Activated T-cell treated with anti-CD3 and anti-CD28 coated beads for 4 hours (primary cell): ENCODE measurements around the gene ATP6V1D.
"Not testable (repeated sequence)": the region's sequence is repeated elsewhere in the genome, so short reads cannot be mapped to it uniquely, and the experiment has no call there.

Source experiments
- DNase-seq: peaks from one replicate; pipeline ENCODE4 v3.0.0-alpha.2; 2020

ATP6V1D gene

GRCh38 chr14:67359775-67360469, at the start of gene ATP6V1D, which contains the start of gene EIF2S1:
ATP6V1D (minus strand) TSS chr14:67359804; CDS start chr14:67359698, 106 bp downstream.
EIF2S1 (plus strand) TSS chr14:67360328; CDS start chr14:67364768, 4,440 bp downstream.
- DNase-seq: peak; percentile 99

DNA sequence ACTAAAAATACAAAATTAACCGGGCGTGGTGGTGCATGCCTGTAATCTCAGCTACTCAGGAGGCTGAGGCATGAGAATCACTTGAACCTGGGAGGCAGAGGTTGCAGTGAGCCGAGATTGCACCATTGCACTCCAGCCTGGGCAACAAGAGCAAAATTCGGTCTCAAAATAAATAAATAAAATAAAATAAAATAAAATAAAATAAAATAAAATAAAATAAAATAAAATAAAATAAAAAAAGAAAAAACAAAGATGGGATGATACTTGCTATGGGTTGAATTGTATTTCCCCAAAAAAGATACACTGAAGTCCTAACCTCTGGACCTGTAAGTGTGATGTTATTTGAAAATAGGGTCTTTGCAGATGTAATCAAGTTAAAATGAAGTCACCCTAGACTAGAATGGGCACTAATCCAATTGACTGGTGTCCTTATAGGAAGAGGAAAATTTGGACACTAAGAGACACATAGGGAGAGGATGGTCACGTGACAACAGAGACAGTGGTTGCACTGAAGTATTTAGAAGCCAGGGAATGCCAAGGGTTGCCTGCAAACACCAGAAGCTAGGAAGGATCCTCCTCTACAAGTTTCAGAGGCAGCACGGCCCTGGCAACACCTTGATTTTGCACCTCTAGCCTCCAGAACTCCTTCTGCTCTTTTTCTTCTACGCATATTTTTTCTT, 48.7 kb upstream of the ATP6V1D start:
- DNase-seq: not testable (repeated sequence)

- DNase-seq: no peak
Observed at GRCh38 chr14:67405771-67406170, 46.2 kb upstream of the ATP6V1D start.

- no peak for DNase-seq
Observed at GRCh38 chr14:67400434-67400833, 40.8 kb upstream of the ATP6V1D start.

DNA sequence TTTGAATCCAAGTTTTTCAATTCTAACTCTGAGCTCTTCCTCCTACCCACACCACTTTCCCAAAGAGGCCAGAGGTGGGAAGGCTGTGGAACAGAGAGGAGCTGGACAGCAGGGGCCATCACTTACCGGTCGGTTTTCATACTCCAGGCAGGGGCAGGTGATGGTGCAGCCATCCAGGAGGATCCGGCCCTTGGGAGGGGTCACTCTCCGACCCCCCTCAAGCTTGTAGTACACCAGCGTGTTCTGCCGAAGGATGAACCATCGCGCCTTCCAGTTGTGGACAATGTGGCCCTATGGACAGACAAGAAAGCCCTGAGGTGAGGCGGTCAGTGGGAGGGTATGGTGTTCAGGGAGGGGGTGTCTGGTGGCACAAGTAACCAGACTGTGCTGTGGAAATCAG, 37.9 kb upstream of the ATP6V1D start:
- DNase-seq: no peak

GRCh38 chr14:67396381-67396970, 36.9 kb upstream of the ATP6V1D start:
- no peak for DNase-seq

- DNase-seq: no peak
Observed at GRCh38 chr14:67395876-67396189, 36.2 kb upstream of the ATP6V1D start.

DNA sequence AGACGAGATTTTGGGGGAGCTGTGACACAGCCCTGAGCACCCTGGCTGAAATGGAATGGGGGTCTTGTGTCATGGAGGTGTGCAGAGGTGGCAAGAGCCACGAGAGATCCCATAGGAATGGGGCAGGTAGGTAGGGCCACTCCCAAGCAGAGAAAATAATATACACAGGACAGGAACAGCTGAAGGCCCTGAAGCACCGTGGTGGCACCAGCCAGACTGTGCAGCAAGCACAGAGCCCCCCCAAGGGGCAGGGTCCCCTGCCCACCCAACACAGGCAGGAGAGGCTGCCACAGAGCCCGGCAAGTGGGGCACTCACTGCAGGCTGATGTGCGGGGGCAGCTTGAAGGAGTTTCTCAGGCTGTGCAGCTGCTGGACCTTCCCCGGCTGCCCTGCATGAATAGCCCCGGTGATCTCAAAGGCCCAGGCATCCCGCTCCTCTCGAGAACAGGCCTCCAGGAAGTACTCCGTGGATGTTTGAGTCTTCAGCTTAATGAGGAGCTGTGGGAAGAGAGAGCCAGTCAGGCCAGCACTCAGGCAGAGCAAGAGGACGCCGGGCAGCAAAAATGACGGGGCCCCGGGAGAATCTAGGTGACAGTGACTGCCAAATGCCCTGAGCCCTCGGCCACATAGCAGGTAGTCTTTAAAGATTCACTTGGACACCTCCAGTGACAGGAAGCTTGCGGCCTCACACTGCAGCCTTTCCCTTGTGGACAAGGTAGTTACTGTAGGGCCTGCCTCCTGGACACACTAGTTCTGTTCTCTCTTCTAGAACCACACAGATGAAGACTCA, 35.7 kb upstream of the ATP6V1D start:
- no peak for DNase-seq

DNA sequence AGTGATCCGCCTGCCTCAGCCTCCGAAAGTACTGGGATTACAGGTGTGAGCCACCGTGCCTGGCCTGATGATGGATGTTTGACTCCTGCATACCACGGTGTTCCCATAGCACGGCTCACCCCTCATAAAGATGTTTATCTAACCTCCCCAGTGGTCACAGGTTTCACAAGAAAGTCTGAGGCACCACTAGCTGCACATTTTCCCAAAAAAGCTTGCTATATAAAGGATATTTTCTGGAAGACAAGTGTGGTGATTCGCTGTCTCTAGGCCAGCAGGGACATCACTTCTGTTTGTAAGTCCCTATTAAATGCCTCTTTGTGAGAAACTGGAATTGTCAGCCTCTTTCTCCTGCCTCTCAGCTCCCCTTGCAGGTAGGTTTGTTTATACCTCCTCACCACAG, 34.1 kb upstream of the ATP6V1D start:
- no peak for DNase-seq

GRCh38 chr14:67392800-67393199, 33.2 kb upstream of the ATP6V1D start:
- DNase-seq: no peak

GRCh38 chr14:67392123-67392522, 32.5 kb upstream of the ATP6V1D start:
- DNase-seq: no peak

GRCh38 chr14:67391268-67391667, 31.7 kb upstream of the ATP6V1D start:
- no peak for DNase-seq

GRCh38 chr14:67389811-67390534, 30.4 kb upstream of the ATP6V1D start:
- no peak for DNase-seq

DNA sequence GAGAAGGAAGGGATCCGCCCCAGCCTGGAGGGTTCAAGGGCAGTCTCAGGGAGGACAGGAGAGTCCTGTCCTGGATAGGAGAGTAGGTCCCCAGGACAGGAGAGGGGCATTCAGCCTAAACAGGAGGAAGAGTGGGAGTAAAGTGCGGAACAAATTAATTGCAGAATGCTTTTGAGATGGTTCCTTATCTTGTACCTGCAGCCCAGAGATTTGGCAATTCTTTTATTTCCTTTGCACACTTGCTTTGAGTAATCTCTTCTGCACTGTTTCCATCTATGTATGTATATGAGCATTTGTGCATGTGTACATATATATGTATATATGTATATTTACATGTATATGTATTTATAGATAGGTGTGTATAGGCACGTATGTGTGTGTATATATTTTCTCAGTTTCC, 29.7 kb upstream of the ATP6V1D start:
- no peak for DNase-seq

GRCh38 chr14:67387195-67387594, 27.6 kb upstream of the ATP6V1D start:
- no peak for DNase-seq

DNA sequence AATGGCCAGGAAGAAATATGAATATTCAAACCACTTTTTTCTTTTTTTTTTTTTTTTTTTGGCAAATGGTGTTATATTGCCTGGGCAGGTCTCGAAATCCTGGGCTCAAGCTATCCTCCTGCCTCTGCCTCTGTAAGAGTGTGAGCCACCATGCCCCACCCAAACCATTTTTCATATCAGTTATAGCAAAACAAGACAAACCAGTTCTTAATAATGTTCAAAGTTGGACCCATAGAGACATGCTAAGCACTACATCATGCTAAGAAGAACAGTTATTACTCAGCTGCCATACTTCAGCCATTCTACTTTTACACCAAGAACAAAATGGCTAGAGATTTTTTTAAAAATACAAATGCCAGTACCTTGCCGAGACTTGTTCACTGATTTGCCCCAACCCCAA, 26.0 kb upstream of the ATP6V1D start:
- no peak for DNase-seq

GRCh38 chr14:67385120-67385519, 25.5 kb upstream of the ATP6V1D start:
- DNase-seq: no peak

DNA sequence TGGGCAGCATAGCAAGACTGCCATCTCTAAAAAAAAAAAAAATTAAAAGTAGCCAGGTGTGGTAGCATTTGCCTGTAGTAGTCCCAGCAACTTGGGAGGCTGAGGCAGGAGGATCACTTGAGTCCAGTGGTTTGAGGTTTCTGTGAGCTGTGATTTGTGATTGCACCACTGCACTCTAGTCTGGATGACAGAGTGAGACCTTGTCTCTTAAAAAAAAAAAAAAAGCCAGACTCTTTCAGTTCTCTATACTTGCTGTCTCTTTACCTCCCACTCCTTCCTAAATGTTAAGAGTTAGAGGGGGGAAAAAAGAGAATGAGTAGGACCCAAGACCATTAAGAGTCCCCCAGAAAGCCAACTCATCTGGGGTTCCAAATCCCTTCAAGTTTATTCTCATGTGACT, 18.3 kb upstream of the ATP6V1D start:
- DNase-seq: no peak

DNA sequence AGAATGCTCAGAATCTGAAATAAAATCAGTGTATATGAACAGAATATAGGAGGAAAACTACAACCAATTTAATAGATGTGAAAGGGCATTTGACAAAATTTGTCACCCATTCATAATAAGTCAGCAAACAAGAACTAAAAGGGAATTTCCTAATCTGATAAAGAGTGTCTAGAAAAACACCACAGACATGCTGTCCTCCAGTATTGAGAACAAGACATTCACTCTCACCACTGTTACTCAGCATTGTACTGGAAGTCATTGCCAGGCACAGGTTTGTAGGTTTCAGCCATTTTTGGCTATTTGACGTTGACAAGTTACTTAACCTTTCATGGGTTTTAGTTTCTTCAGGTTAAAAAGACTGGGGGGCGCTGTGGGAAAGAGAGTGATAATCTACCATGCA, 13.7 kb upstream of the ATP6V1D start:
- DNase-seq: no peak

- no peak for DNase-seq
Observed at GRCh38 chr14:67372833-67373232, 13.2 kb upstream of the ATP6V1D start.

DNA sequence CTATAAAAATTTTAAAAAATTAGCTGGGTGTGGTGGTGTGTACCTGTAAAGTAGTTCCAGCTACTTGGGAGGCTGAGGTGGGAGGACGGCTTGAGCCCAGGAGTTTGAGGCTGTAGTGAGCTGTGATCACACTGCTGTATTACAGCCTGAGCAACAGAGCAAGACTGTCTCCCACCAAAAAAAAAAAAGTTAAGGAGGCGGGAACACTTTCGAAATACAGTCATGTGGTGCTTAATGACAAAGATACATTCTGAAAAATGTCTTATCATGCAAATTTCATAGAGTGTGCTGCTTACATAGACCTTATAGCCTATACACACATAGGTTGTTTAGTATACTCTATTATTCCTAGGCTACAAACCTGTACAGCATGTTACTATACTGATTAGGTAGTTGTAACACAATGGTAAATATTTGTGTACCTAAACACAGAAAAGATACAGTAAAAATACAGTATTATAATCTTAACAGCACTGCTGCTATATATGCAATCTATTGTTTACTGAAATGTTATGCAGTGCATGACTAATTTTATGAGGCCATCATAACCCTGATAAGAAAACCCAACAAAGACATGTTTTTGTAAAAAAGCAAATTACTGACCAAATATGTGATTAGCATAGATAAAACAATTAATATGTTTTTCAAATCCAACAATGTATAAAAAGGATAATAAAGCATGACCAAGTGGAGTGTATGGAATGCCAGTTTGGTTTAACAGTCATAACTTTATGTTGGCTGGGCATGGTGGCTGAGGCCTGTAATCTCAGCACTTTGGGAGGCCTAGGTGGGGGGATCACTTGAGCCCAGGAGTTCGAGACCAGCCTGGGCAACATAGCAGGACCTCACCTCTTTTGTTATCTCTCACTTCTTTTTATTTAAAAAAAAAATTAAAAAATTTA, 11.9 kb upstream of the ATP6V1D start:
- no peak for DNase-seq

- no peak for DNase-seq
Observed at GRCh38 chr14:67370830-67371229, 11.2 kb upstream of the ATP6V1D start.
